ENCODE measurements around the gene SPATA6. TPM values are rescaled to one million over a fixed set of nuclear protein-coding genes. Genes with fewer than 3 reads are reported as not detected.

SPATA6 gene
- total and polyA plus RNA-seq, 2 donors (not counting 3 experiments of a cell fraction or from before 2014, with no cell fraction given), result 0.79 to 4.9 TPM

DNA sequence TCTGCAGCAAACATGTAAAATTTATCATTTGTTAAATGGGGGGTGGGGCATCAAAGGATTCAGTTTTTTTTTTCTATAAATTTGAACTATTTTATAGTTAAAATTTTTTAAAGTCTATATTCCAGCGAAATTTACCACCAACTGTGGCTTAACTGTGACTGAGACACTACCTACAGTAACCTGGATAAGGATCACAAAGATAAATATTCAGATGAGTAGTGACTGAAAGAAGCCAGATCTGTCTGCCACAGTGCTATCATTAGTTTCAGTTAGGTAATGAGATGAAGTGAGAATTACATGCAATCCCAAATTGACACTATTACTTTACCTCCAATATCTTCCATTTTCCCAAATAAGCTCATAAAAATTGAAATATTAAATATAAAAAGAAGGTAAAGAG, 5.4 kb downstream of the SPATA6 start:
- no peaks in the 10 kb centered on the region for H3K27me3 ChIP-seq (ENCODE audit: control insufficient read depth in 2 of 2, insufficient read depth in 2 of 2, low read length in 2 of 2)
- no peak overlapping the region for H3K27ac ChIP-seq (ENCODE audit: insufficient read depth, low read depth, low read length)
- no peak overlapping the region for H3K9ac ChIP-seq (replicated peaks; ENCODE audit: extremely low read depth, insufficient read depth, low read length)
- no peak overlapping the region for H2AFZ ChIP-seq (ENCODE audit: low read depth, low read length)
- intact Hi-C loops (cut with micrococcal nuclease), result no loop called here
- H3K9me1 ChIP-seq (replicated peaks; ENCODE audit: control insufficient read depth, extremely low read depth, insufficient read depth, low read length), result no peaks in the 10 kb centered on the region
- H3K36me3 ChIP-seq (ENCODE audit: control insufficient read depth in 2 of 2, extremely low read depth in 1 of 2, insufficient read depth in 2 of 2, low read length in 2 of 2), result no peaks in the 10 kb centered on the region
- FAIRE-seq (no peak), DNase-seq (ENCODE audit: low read depth, low spot score) (no peak)
- TF ChIP-seq POLR2AphosphoS5 (IDR thresholded peaks at IDR 0.05; ENCODE audit: insufficient read depth, low read depth, low read length), result no peak
- TF ChIP-seq GATA2 (IDR thresholded peaks at IDR 0.05; ENCODE audit: insufficient read depth, insufficient read length, low read depth, low read length), result no peak
- no peak for TF ChIP-seq EZH2 (IDR thresholded peaks at IDR 0.05; ENCODE audit: borderline replicate concordance, low read depth, low read length, severe bottlenecking)
- TF ChIP-seq, protein P1, sequence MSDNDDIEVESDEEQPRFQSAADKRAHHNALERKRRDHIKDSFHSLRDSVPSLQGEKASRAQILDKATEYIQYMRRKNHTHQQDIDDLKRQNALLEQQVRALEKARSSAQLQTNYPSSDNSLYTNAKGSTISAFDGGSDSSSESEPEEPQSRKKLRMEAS (IDR thresholded peaks at IDR 0.05; ENCODE audit: insufficient read depth, insufficient read length), result no peak
- TF ChIP-seq FOS (IDR thresholded peaks at IDR 0.05; ENCODE audit: borderline replicate concordance, insufficient read depth, low read length), result no peak
- TF ChIP-seq, protein P2, sequence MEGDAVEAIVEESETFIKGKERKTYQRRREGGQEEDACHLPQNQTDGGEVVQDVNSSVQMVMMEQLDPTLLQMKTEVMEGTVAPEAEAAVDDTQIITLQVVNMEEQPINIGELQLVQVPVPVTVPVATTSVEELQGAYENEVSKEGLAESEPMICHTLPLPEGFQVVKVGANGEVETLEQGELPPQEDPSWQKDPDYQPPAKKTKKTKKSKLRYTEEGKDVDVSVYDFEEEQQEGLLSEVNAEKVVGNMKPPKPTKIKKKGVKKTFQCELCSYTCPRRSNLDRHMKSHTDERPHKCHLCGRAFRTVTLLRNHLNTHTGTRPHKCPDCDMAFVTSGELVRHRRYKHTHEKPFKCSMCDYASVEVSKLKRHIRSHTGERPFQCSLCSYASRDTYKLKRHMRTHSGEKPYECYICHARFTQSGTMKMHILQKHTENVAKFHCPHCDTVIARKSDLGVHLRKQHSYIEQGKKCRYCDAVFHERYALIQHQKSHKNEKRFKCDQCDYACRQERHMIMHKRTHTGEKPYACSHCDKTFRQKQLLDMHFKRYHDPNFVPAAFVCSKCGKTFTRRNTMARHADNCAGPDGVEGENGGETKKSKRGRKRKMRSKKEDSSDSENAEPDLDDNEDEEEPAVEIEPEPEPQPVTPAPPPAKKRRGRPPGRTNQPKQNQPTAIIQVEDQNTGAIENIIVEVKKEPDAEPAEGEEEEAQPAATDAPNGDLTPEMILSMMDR (IDR thresholded peaks at IDR 0.05; ENCODE audit: extremely low read depth in 1 of 2, insufficient read depth in 1 of 2, low read depth in 1 of 2, low read length in 2 of 2), result no peak
- H3K4me1 ChIP-seq (ENCODE audit: control insufficient read depth, extremely low read depth, insufficient read depth, low read length), result peaks cover 22% of the 10 kb centered on the region
- no peak overlapping the region for H3K4me3 ChIP-seq (replicated peaks in 1 of 3; ENCODE audit: insufficient read depth in 1 of 3, low read depth in 1 of 3, low read length in 3 of 3)
- CTCF ChIA-PET, result interaction anchor here (1.0 kb wide), 1 partner anchor 32 kb away, joined by 7 read pairs; no protein-coding TSS in a partner anchor
- POLR2A ChIA-PET, result no interaction called here
- H3K79me2 ChIP-seq (ENCODE audit: control insufficient read depth, insufficient read depth, low read length), result no peaks in the 10 kb centered on the region
- no peaks in the 10 kb centered on the region for H3K9me3 ChIP-seq (replicated peaks; ENCODE audit: control insufficient read depth, insufficient read depth, low read length)
- no peaks in the 10 kb centered on the region for H4K20me1 ChIP-seq (replicated peaks; ENCODE audit: control insufficient read depth, extremely low read depth, insufficient read depth, low read length)
- no TSS peak for BruUV-seq (replicated peaks)
- no peak overlapping the region for H3K4me2 ChIP-seq (ENCODE audit: insufficient read depth, low read length)
- dilution Hi-C loops (cut with MboI; ENCODE audit: extremely low pct_ligation_motif_present, low sequenced_read_pairs), result no loop called here
